Stimulated activated CD4-positive, alpha-beta T cell treated with anti-CD3 and anti-CD28 coated beads, Interleukin-12 subunit alpha, Interleukin-12 subunit beta, amount 100 ng/mL, for 24 hours (primary cell): Measurements from ENCODE around the gene KSR1.

Source experiments
- DNase-seq, 2 experiments: peaks; one replicate each; pipeline ENCODE4 v3.0.0-alpha.2; 2020; ENCODE audit warnings: low read depth in 2 of 2

KSR1 gene

DNA sequence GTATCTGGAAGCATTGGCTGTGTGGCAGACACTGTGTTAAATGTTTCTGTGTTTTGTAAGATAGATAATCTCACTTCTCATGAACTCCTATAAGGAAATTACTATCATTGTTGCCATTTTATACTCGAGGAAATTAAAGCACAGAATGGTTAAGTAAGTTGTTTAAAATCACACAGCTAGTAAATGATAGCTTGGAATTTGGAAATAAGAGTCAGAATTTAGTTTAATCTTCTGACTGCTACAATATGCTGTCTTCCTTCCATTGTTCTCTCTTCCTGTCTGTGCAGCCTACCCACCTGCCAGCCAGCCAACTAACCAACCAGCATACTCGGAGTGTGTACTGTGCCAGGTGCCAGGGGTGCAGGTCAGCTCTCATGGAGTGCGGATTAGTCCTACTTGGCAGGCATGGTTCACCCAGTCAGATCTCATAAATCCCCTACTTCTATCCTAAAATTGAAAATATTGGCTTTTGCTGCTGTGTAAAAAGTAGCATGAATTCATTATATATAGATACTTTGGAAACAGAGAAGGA is 94.8 kb downstream of the KSR1 start:
- DNase-seq = no peak

- DNase-seq = no peak
Measured at GRCh38 chr17:27551701-27552248, 95.5 kb downstream of the KSR1 start.

DNA sequence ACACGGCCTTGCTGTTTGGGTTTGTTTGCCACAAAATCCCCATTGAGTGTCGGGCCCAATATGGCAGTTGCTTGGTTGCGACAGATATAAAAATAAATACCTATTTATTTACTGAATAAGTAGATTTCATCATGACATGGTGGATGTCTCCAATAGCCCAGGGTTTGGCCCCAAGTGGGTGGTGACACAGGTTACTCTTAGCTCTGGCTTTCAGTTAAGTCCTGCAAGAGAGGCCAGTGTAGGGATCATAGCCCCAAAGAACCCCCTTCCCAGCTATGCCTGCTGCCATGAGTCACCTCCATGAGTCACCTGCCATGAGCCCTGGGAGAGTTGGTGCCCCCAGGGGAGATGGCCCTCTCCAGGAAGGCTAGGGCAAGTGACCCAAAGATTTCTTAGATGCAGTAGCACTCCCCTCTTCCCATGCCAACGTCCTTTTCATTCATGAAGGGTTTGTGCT is 96.1 kb downstream of the KSR1 start:
- DNase-seq = no peak

- no peak for DNase-seq
Measured at GRCh38 chr17:27553019-27553511, 96.8 kb downstream of the KSR1 start.

DNA sequence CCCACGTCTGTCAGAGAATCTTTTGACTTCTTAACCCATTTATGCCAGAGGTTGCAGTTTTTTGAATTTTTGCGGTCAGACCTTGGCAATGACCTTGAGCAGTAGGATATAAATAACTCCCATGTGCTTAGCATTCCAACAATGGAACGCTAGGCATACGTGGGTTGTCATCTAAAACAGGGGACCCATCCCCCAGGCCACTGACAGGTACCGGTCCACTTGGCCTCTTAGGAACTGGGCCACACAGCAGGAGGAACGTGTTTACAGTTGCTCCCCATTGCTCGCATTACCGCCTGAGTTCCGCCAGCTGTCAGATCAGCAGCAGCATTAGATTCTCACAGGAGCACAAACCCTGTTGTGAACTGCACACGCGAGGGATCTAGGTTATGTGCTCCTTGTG is 97.9 kb downstream of the KSR1 start:
- DNase-seq = no peak

GRCh38 chr17:27554911-27555310 is 98.7 kb downstream of the KSR1 start:
- DNase-seq = no peak

GRCh38 chr17:27555339-27555738 is 99.1 kb downstream of the KSR1 start:
- DNase-seq = no peak

GRCh38 chr17:27558341-27558740 is 102.1 kb downstream of the KSR1 start:
- no peak for DNase-seq

DNA sequence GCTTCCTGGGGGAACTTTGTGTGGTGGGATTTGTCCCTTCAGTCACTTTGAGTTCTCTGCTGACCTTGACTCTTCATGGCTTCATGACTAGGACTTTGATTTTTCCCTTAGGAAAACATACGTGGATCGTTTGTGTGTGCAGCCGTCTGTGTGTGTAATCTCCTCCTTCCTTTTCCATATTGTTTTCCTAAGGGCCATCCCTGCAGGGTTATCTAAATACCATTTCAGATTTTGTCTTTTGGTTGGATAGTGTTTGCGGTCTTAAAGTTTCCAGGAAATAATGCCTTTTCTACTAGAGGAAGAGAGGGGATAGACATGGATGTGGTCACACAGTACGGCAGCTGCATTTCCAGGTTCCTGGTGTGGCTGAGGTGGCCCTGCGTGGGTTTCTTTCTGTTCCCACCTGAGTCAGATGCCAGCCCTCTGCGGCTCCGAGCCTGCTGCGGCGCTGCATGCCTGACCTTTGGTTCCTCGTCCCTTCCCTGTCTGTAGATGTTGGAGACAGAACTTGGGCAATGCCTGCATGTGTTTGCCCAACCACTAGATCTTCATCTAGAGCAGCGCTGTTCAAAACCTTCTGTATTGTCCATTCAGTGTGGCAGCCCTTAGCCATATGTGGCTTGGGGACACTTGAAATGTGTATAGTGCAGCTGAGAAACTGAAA is 102.7 kb downstream of the KSR1 start:
- DNase-seq = no peak

GRCh38 chr17:27559506-27560481 is 103.5 kb downstream of the KSR1 start:
- no peak for DNase-seq

GRCh38 chr17:27560668-27561067 is 104.4 kb downstream of the KSR1 start:
- DNase-seq = no peak

DNA sequence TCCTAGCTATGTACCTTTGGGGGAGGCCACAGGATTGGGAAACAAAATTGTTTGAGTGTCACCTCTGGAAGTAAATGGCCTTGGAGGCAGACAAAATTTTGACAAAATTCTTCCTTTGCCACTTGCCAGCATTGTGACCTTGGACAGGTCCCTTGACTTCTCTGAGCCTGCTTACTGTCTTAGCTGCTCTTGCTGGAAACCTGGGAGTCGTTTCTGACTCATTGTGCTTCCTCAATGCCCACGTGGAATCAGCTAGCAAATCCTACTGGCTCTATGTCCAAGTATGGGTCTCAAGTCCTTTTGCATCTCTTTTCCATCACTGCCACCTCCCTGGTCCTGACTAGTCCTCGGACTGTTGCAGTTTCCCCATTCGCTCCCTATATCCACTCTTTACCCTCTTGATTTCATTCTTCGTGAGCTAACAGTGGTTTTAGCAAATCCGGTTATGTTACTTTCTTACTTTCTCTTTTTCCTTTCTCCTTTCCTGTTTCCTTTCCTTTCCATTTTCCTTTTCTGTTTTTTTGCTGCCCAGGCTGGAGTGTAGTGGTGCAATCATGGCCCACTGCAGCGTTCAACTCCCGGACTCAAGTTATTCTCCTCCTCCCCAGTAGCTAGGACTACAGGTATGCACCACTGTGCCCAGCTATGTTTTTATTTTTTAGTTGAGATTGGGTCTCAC is 106.7 kb downstream of the KSR1 start:
- DNase-seq = no peak

DNA sequence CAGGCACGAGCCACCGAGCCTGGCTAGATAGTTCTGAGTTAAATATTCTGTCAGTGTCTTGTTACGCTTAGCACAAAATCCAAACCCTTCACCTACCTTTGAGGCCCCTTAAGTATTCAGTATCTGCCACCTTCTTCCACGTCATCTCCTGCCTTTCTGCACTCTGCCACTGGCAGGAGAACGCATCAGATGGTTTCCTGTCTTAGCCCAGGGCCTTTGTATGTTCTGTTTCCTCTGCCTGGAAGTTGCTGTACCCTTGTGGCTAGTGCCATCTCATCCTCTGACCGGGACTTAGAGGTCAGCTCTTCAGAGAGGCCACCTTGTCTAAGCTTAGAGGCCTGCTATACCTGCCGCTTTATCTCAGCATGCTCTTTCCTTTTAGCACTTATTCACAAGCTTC is 107.3 kb downstream of the KSR1 start:
- no peak for DNase-seq

GRCh38 chr17:27564463-27564862 is 108.2 kb downstream of the KSR1 start:
- DNase-seq = no peak

DNA sequence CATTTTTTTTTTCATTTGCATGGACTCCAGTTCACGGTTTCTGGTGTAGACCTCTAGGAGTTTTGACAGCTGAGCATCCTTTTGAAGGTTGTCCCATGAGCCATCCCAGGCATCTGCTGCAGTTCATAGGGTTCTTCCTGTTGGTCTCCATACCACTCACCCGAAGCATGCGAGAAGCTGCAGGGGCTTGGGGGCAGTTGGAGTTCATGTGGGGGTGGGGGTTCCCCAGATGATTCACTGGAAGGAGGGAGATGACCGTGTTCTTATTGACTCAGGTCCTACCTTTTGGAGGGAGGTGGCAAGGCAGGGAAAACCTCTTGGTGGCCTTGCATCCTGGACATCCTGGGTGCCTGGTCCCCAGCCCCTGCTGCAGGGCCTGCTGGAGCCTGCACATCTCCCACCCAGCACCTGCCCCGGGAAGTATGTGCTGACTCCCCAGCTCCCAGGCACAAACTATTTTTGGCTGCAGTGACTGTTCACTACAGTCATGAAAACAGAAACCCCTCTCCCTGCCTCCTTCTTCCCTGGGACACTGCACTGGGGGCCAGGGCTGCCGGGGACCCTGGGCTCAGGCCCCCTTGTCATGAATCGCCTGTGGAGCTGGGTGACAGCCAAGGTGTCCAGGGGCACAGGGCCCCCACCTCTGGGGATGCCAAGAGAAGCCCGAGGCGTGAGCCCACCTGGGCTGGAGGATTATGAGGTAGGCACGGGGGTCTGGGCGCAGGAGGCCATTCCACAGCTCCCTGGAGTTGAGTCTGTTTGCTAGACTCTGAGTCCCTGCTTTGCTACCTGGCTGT is 109.8 kb downstream of the KSR1 start:
- DNase-seq = peak in 1 of 2 experiments; percentile 35

DNA sequence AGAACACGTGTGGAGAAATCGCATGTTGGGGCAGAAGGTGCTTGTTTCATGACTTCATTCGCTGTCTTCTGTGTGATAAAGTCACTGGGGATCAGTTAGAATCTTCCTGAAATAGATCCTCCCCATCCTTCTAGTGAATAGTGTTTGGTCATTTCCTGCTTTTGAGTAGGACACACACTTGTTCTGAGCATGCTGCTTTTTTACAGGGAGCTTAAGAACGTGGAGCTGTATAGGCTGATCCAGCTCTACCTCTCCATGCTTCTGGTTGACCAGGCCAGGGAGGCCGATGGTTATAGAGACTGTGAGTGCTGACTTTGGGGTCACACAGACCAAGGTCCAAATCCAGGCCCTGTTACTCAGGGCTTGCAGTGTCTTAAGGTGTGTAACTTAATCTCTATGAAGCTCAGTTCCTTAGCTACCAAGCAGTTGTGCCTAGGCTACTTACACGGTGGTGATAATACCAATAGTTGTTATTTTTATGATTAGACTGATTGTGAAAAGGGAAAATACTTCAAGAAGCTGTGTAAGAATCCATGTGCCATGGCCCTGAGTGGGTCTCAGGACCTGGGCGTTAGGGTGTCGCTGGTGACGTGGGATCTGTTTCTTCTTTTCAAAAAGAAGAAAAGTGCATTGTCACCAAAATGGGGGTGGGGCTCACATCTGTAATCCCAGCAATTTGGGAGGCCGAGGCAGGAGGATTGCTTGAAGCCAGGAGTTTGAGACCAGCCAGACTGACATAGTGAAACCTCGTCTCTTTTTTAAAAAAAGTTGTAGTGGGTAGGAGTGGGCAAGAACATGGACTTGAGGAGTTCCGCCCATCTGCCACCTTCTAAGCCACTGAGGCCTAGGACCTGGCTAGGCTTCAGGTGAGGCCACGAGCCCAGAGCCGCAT is 110.7 kb downstream of the KSR1 start:
- DNase-seq = no peak

DNA sequence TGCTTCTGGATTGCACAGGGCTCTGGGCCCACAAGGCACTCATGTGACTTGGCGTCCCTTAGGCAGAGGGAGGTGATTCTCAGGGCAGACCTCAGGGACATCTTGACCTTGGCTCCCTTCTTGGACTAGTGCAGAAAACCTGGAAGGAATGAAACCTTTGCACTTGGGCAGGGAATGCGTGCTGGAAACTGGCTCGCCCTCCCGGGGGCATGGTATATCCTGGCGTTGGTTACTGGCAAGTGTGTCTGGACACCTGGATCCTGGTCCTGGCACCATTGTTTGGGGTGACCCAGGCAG is 111.3 kb downstream of the KSR1 start:
- DNase-seq = no peak

GRCh38 chr17:27568216-27568615 is 112.0 kb downstream of the KSR1 start:
- DNase-seq = no peak

- no peak for DNase-seq
Measured at GRCh38 chr17:27568811-27569210, 112.6 kb downstream of the KSR1 start.

DNA sequence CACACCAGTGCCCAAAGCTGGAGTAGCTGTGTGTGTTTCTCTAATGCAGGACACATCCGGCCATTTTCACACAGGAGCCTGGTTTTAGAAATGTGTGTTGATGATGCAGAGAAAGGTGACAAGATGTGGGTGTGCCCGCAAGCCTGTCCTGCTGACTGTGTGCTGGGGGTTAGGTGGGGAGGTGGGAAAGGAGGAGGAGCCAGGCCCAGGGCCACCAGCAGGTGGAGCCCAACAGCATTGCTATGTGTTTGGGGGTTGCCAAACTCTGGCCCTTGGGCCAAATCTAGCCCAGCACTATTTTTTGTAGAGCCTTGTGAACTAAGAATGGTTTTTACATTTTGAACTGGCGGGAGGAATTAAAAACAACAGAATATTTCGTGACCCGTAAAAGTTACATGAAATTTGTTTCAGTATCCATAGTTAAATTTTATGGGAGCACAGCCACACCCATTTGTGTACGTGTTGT is 113.0 kb downstream of the KSR1 start:
- peak in 1 of 2 experiments; percentile 45 for DNase-seq
